Loucy (cell line): ENCODE results near the gene ZNF48.

Experiments used
- EZH2phosphoT487 ChIP-seq: fragments of 200-600 bp; IDR thresholded peaks from 2 replicates; pipeline ENCODE4 v1.6.1; 2018; ENCODE audit warnings: antibody characterized with exemption, mild to moderate bottlenecking, moderate library complexity, borderline replicate concordance
- TF ChIP-seq, protein P1 (sequence below): fragments of 200-600 bp; sonication (generic); conservative IDR thresholded peaks from 2 replicates; pipeline ENCODE4 v1.5.1; 2014; ENCODE audit warnings: mild to moderate bottlenecking, antibody characterized with exemption, low read length

DNA sequence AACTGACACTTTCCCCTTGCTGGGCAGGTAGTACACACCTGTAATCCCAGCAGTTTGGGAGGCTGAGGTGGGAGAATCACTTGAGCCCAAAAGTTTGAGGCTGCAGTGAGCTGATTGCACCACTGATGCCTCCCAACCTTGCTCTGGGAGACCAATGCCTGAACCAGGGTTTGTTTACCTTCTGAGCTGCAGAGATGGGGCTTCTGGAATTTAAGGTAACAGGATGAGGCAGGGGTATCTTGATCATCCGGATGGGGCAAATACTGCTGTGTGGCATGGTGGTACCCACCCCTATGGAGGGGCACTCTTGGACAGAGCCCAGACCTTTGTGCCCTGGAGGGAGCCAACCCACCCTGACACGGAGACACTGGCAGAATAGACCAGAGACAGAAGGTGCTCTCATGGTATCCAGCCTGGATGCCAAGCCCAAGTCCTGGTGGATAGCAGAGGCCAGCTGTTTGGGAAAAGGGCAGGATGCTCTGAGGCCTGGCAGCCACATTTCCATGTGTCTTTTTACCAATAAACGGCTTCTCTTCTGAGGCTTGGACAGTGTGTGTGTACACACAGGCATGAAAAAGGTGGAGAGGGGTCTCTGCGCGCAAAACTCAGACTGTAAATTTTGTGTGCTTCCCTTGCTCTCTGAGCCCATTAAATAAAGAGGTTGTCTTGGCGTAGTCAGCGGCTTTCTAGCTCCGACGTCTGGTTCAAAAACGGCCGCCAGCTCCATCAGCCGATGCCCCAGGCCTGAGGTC, 4.4 kb downstream of the ZNF48 start:
- TF ChIP-seq, protein P1, sequence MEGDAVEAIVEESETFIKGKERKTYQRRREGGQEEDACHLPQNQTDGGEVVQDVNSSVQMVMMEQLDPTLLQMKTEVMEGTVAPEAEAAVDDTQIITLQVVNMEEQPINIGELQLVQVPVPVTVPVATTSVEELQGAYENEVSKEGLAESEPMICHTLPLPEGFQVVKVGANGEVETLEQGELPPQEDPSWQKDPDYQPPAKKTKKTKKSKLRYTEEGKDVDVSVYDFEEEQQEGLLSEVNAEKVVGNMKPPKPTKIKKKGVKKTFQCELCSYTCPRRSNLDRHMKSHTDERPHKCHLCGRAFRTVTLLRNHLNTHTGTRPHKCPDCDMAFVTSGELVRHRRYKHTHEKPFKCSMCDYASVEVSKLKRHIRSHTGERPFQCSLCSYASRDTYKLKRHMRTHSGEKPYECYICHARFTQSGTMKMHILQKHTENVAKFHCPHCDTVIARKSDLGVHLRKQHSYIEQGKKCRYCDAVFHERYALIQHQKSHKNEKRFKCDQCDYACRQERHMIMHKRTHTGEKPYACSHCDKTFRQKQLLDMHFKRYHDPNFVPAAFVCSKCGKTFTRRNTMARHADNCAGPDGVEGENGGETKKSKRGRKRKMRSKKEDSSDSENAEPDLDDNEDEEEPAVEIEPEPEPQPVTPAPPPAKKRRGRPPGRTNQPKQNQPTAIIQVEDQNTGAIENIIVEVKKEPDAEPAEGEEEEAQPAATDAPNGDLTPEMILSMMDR: no peak
- no peak for TF ChIP-seq EZH2phosphoT487
